ENCODE data around the gene OSBPL5.

Gene OSBPL5

DNA sequence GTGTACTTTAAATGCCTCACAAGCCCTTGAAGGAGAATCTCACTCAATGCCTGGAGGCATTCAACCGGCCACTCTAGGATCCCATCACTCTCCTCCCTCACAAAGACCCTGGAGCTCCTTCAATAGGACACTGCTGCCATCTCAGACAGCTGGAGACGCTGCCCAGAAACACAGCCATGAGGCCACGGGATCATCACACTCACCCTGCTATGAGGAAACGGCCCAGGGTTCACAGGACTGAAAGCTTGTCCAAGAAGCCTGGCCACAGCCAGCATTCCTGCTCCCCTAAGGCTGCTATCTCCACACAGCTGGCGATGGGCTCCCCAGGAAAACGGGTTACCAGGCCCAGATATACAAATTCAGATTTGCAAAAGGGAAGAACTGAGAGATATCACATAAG lies 121.1 kb downstream of the OSBPL5 start:
- TF ChIP-seq, protein P1, sequence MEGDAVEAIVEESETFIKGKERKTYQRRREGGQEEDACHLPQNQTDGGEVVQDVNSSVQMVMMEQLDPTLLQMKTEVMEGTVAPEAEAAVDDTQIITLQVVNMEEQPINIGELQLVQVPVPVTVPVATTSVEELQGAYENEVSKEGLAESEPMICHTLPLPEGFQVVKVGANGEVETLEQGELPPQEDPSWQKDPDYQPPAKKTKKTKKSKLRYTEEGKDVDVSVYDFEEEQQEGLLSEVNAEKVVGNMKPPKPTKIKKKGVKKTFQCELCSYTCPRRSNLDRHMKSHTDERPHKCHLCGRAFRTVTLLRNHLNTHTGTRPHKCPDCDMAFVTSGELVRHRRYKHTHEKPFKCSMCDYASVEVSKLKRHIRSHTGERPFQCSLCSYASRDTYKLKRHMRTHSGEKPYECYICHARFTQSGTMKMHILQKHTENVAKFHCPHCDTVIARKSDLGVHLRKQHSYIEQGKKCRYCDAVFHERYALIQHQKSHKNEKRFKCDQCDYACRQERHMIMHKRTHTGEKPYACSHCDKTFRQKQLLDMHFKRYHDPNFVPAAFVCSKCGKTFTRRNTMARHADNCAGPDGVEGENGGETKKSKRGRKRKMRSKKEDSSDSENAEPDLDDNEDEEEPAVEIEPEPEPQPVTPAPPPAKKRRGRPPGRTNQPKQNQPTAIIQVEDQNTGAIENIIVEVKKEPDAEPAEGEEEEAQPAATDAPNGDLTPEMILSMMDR (IDR thresholded peaks at IDR 0.05; ENCODE audit: extremely low read depth, insufficient read depth, missing control alignments): no peak
- in situ Hi-C loops (cut with MboI; ENCODE audit: low pct_unique_long_range_greater_than_20kb, low sequenced_read_pairs, unreplicated experiment): no loop called here
- no peak for DNase-seq (ENCODE audit: low spot score)

DNA sequence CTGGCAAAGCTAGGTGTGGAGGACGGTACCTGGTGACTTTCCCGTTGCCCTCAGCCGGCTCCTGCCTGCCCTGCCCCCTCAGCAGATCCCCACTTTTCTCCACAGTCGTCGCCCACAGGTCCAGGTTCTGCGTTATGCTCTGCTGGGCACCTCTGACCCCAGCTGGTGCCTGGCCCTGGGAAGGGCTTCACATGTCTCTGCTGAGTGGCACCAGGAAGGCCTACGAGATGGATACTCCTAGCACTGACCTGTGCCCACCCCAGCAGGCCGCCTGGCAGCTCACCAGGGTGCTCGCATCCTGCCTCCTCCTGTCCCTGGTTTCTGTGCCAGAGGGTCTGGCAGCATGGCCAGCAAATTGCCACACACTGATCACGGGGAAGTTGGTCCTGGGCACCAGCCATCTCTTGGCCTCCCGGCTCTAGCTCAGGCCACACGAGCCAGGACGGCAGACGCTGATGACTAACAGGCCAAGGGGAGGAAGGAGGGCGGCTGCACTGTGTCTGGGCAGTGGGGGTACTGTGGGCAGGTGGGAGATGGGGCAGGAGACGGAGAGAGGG lies 121.7 kb downstream of the OSBPL5 start:
- DNase-seq (ENCODE audit: low spot score): no peak
- TF ChIP-seq, protein P1 (IDR thresholded peaks at IDR 0.05; ENCODE audit: extremely low read depth, insufficient read depth, missing control alignments): no peak
- in situ Hi-C loops (cut with MboI; ENCODE audit: low pct_unique_long_range_greater_than_20kb, low sequenced_read_pairs, unreplicated experiment): no loop called here

DNA sequence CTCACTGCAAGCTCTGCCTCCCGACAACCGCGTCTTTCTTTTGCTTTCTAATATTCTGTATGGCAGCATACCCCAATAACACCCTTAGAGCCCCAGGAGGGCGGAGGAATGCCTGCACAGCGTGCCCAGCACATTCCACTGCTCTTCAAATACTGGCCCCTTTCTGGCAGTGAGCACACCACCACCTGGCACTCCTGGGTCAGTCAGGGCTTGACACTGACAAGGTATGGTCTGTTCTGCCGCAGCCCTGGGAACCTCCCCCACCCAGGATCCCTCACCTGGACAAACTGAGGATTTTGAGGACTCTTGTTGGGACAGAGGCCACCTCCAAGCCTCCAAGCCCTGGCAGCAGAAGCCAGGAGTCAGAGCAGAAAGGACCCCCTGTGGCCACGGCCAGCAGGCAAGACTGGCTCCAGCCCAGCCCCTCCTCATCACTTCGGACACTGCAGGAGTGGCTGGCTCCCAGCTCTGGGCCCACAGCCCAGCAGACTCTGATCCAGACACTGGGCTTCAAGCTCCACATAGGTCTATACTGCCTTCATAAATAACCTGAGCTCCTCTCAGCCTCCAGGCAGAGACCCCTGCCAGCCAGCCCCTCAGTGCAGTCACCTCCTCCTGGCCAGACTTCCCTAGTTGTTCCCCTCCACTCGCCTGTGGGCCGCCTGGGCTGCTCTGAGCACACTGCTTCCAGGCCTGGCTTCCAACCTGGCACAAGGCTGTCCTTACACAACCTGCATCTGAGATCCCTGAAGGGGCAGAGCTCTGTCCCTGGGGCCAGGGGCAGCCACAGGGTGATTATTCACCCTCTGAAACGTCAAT lies 122.4 kb downstream of the OSBPL5 start:
- in situ Hi-C loops (cut with MboI; ENCODE audit: low pct_unique_long_range_greater_than_20kb, low sequenced_read_pairs, unreplicated experiment): no loop called here
- DNase-seq (ENCODE audit: low spot score): no peak
- TF ChIP-seq, protein P1 (IDR thresholded peaks at IDR 0.05; ENCODE audit: extremely low read depth, insufficient read depth, missing control alignments): no peak

DNA sequence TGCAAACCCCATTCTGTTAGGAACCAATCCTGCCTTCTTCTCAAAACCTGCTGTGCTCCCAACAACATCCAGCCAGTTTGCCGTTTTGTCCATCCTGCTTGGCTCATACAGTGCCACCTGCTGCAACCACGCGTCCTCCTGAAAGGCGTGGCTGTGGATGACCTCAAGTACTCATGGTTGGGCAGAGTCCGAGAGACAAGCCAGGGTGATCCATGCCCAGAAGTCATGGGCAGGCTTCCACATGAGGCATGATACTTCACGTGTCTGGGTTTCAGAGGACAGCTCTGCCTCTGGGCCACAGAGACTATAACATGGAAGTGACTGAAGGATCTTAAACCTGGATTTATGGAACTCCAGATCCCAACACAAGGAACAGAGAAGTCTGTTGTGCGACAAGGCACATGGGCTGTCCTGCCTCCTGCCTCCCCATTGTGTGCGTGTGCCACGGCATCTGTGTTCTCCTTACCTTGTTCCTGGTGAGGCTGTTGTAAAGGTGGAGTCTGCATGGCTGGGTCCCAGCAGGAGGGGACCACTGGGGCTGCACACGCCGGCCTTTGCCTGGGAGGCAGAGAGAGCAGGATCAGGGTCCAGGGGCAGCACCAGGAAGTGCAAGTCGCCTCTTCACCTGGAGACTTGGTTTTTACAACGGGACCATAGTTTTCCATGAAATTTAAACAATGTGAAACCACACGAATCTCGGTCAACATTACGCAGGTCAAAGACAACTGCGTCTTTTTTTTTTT lies 123.2 kb downstream of the OSBPL5 start:
- no peak for DNase-seq (ENCODE audit: low spot score)
- TF ChIP-seq, protein P1 (IDR thresholded peaks at IDR 0.05; ENCODE audit: extremely low read depth, insufficient read depth, missing control alignments): no peak
- in situ Hi-C loops (cut with MboI; ENCODE audit: low pct_unique_long_range_greater_than_20kb, low sequenced_read_pairs, unreplicated experiment): no loop called here

DNA sequence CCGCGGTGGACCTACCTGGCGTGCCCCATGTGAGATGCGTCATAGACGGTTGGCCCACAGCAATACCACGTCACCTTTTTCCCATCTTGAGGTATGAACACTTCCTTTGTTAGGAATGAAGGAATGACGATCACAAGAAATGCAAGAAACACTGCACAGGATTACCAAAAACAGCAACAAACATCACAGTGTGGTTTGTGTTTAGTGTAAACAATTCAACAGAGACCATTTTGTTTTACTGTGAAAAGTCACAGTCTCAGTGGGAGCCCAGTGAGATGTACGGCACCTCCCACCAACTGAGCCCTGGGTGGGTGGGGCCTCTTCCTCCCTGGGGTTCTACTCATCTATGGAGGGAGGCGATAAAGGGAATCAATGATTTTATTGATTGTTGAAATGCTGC lies 124.2 kb downstream of the OSBPL5 start:
- in situ Hi-C loops (cut with MboI; ENCODE audit: low pct_unique_long_range_greater_than_20kb, low sequenced_read_pairs, unreplicated experiment): no loop called here

DNA sequence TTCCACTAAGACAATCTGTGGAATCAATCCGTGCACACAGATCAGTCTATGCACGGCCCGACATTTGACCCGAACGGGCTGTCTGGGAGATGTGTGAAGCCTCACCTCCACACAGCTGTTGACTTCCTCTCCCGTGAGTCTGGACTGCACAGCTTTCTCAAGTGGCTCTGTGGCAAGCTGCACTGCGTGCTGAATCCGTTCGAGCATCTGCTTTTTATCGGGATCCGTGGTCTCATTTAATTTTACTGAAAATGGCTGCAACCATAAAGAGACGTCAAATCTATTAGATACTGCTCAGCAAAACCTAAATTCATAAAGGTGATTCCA lies 127.2 kb downstream of the OSBPL5 start:
- TF ChIP-seq, protein P1 (IDR thresholded peaks at IDR 0.05; ENCODE audit: extremely low read depth, insufficient read depth, missing control alignments): no peak
- in situ Hi-C loops (cut with MboI; ENCODE audit: low pct_unique_long_range_greater_than_20kb, low sequenced_read_pairs, unreplicated experiment): no loop called here
- DNase-seq (ENCODE audit: low spot score): no peak

More for the DNA sequence above, 124.2 kb downstream of the OSBPL5 start:
- TF ChIP-seq, protein P1 (IDR thresholded peaks at IDR 0.05; ENCODE audit: extremely low read depth, insufficient read depth, missing control alignments): no peak
- DNase-seq (ENCODE audit: low spot score): no peak

All from GM13977 (cell line).